ENCODE data around the gene CACNB2. TPM values are rescaled to one million over a fixed set of nuclear protein-coding genes. Genes with fewer than 3 reads are reported as not detected.

CACNB2 gene
- total and polyA plus RNA-seq, 2 donors (not counting 3 experiments of a cell fraction or from before 2014, with no cell fraction given): not detected

DNA sequence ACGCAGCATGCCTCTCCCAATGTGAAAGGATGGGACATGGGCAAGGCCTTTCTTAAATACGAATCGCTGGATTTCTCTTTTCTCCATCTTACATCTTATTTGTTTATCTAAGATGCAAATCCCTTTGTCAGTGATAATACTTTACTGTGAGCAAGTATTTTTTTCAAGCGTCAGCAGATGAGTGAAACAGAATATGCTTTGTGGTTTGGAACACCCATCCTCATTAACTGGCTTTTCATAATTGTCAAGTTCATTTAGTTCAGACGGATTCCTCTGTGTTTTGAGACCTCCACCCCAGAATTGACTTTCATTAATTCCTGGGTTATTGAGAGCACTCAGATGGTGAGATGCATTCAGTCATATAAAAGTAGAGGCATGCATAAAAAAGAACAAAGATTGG is 361.4 kb downstream of the CACNB2 start:
- Histone ChIP-seq H4K20me1 (replicated peaks; ENCODE audit: control insufficient read depth, extremely low read depth, insufficient read depth, low read length) (no peaks in the 10 kb centered on the region), H3K9ac (replicated peaks; ENCODE audit: extremely low read depth, insufficient read depth, low read length) (no peak overlapping the region), H3K4me1 (ENCODE audit: control insufficient read depth, extremely low read depth, insufficient read depth, low read length) (no peaks in the 10 kb centered on the region), H3K9me3 (replicated peaks; ENCODE audit: control insufficient read depth, insufficient read depth, low read length) (no peaks in the 10 kb centered on the region), H3K36me3 (ENCODE audit: control insufficient read depth in 2 of 2, extremely low read depth in 1 of 2, insufficient read depth in 2 of 2, low read length in 2 of 2) (no peaks in the 10 kb centered on the region), H3K4me2 (ENCODE audit: insufficient read depth, low read length) (no peak overlapping the region), H2AFZ (ENCODE audit: low read depth, low read length) (no peak overlapping the region), H3K4me3 (replicated peaks in 1 of 3; ENCODE audit: insufficient read depth in 1 of 3, low read depth in 1 of 3, low read length in 3 of 3) (no peak overlapping the region), H3K9me1 (replicated peaks; ENCODE audit: control insufficient read depth, extremely low read depth, insufficient read depth, low read length) (no peaks in the 10 kb centered on the region), H3K79me2 (ENCODE audit: control insufficient read depth, insufficient read depth, low read length) (no peaks in the 10 kb centered on the region), H3K27me3 (ENCODE audit: control insufficient read depth in 2 of 2, insufficient read depth in 2 of 2, low read length in 2 of 2) (no peaks in the 10 kb centered on the region), H3K27ac (ENCODE audit: insufficient read depth, low read depth, low read length) (no peak overlapping the region)
- ChIA-PET CTCF (no interaction called here), POLR2A (no interaction called here)
- dilution Hi-C loops (cut with MboI; ENCODE audit: extremely low pct_ligation_motif_present, low sequenced_read_pairs) (no loop called here), intact Hi-C loops (cut with micrococcal nuclease) (no loop called here)
- BruUV-seq (replicated peaks): no TSS peak
- FAIRE-seq (no peak), DNase-seq (ENCODE audit: low read depth, low spot score) (no peak)
- TF ChIP-seq EZH2 (IDR thresholded peaks at IDR 0.05; ENCODE audit: borderline replicate concordance, low read depth, low read length, severe bottlenecking) (no peak), POLR2A (IDR thresholded peaks at IDR 0.05; ENCODE audit: low read depth, low read length) (no peak), GATA2 (IDR thresholded peaks at IDR 0.05; ENCODE audit: insufficient read depth, insufficient read length, low read depth, low read length) (no peak), JUN (IDR thresholded peaks at IDR 0.05; ENCODE audit: borderline replicate concordance, insufficient read depth, insufficient read length, low read depth) (no peak), MYC (IDR thresholded peaks at IDR 0.05; ENCODE audit: low read depth, low read length) (no peak), POLR2AphosphoS5 (IDR thresholded peaks at IDR 0.05; ENCODE audit: insufficient read depth, low read depth, low read length) (no peak), FOS (IDR thresholded peaks at IDR 0.05; ENCODE audit: borderline replicate concordance, insufficient read depth, low read length) (no peak)
- TF ChIP-seq, protein P1, sequence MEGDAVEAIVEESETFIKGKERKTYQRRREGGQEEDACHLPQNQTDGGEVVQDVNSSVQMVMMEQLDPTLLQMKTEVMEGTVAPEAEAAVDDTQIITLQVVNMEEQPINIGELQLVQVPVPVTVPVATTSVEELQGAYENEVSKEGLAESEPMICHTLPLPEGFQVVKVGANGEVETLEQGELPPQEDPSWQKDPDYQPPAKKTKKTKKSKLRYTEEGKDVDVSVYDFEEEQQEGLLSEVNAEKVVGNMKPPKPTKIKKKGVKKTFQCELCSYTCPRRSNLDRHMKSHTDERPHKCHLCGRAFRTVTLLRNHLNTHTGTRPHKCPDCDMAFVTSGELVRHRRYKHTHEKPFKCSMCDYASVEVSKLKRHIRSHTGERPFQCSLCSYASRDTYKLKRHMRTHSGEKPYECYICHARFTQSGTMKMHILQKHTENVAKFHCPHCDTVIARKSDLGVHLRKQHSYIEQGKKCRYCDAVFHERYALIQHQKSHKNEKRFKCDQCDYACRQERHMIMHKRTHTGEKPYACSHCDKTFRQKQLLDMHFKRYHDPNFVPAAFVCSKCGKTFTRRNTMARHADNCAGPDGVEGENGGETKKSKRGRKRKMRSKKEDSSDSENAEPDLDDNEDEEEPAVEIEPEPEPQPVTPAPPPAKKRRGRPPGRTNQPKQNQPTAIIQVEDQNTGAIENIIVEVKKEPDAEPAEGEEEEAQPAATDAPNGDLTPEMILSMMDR (IDR thresholded peaks at IDR 0.05; ENCODE audit: extremely low read depth in 1 of 2, insufficient read depth in 1 of 2, low read depth in 1 of 2, low read length in 2 of 2): no peak
- TF ChIP-seq, protein P2, sequence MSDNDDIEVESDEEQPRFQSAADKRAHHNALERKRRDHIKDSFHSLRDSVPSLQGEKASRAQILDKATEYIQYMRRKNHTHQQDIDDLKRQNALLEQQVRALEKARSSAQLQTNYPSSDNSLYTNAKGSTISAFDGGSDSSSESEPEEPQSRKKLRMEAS (IDR thresholded peaks at IDR 0.05; ENCODE audit: insufficient read depth, insufficient read length): no peak

Measured in endothelial cell of umbilical vein (primary cell).